Peyer's patch (tissue), 4 donors: ENCODE data around the gene SLC4A7. TPM values are rescaled to one million over a fixed set of nuclear protein-coding genes. Genes with fewer than 3 reads are reported as not detected.
"Not testable (repeated sequence)": the region's sequence is repeated elsewhere in the genome, so short reads cannot be mapped to it uniquely, and the experiment has no call there.

Experiments used
- DNase-seq, 3 donors: peaks; one replicate each; pipeline ENCODE4 v3.0.0-alpha.2; 2017 to 2019
- H3K27ac ChIP-seq, 4 donors: fragments of 200-600 bp; sonication (generic); one replicate each; pipeline ENCODE4 v1.5.1; 2016 to 2019
- H3K27me3 ChIP-seq, 2 donors: fragments of 200-600 bp; sonication (generic); one replicate each; pipeline ENCODE4 v1.5.1; 2019
- H3K36me3 ChIP-seq, 3 donors: fragments of 200-600 bp; sonication (generic); one replicate each; pipeline ENCODE4 v1.5.1; 2016 to 2019
- H3K4me1 ChIP-seq, 4 donors: fragments of 200-600 bp; sonication (generic); one replicate each; pipeline ENCODE4 v1.5.1; 2016 to 2019
- H3K4me3 ChIP-seq, 4 donors: fragments of 200-600 bp; sonication (generic); 1 replicate in 3 of 4; 2 replicates in 1 of 4; pipeline ENCODE4 v1.5.1; 2016 to 2019; ENCODE audit warnings: mild to moderate bottlenecking in 1 of 4
- H3K9me3 ChIP-seq, 4 donors: fragments of 200-600 bp; sonication (generic); one replicate each; pipeline ENCODE4 v1.5.1; 2016 to 2019; ENCODE audit warnings: mild to moderate bottlenecking in 1 of 4
- CTCF ChIP-seq, 6 experiments: fragments of 450-650 bp in 4 of 6; fragments of 200-600 bp in 2 of 6; sonication (generic) in 1 of 6; IDR thresholded peaks; one replicate each; pipeline ENCODE4 v1.5.1; 2017 to 2019; ENCODE audit warnings: antibody characterized with exemption in 6 of 6, mild to moderate bottlenecking in 3 of 6, moderate library complexity in 1 of 6
- POLR2A ChIP-seq, 2 donors: fragments of 450-650 bp; IDR thresholded peaks; one replicate each; pipeline ENCODE4 v1.5.1; 2017; ENCODE audit warnings: antibody characterized with exemption in 2 of 2, mild to moderate bottlenecking in 2 of 2, moderate library complexity in 2 of 2
- total RNA-seq, 4 donors: library from RNA; depleted of rRNA; stranded (reverse); fragments of >200 nt; gene quantifications; one replicate each; pipeline ENCODE4 v1.1.0, GENCODE V29; 2016

Gene SLC4A7
- total RNA-seq, 4 donors from 2014 or later = 92.4 to 201 (median 152) TPM

- TF ChIP-seq CTCF (IDR thresholded peaks at IDR 0.05) (no peak), POLR2A (IDR thresholded peaks at IDR 0.05) (no peak)
- no peak overlapping the region for H3K4me3 ChIP-seq
- H3K9me3 ChIP-seq = no peaks in the 10 kb centered on the region
- no peak overlapping the region for H3K27ac ChIP-seq
- DNase-seq = no peak
- no peaks in the 10 kb centered on the region for H3K27me3 ChIP-seq
- no peaks in the 10 kb centered on the region for H3K4me1 ChIP-seq
- no peaks in the 10 kb centered on the region for H3K36me3 ChIP-seq
Observed at GRCh38 chr3:27340534-27340933, 143.7 kb downstream of the SLC4A7 start.

GRCh38 chr3:27335571-27335970, 148.6 kb downstream of the SLC4A7 start:
- Histone ChIP-seq H3K27ac (no peak overlapping the region), H3K9me3 (no peaks in the 10 kb centered on the region), H3K36me3 (no peaks in the 10 kb centered on the region), H3K4me3 (no peak overlapping the region), H3K4me1 (no peaks in the 10 kb centered on the region), H3K27me3 (no peaks in the 10 kb centered on the region)
- DNase-seq = no peak
- TF ChIP-seq CTCF (IDR thresholded peaks at IDR 0.05) = no peak
- TF ChIP-seq POLR2A (IDR thresholded peaks at IDR 0.05) = no peak

GRCh38 chr3:27333843-27334242, 150.3 kb downstream of the SLC4A7 start:
- no peaks in the 10 kb centered on the region for H3K9me3 ChIP-seq
- H3K27me3 ChIP-seq = no peaks in the 10 kb centered on the region
- no peak overlapping the region for H3K4me3 ChIP-seq
- H3K4me1 ChIP-seq = no peaks in the 10 kb centered on the region
- H3K36me3 ChIP-seq = no peaks in the 10 kb centered on the region
- TF ChIP-seq CTCF (IDR thresholded peaks at IDR 0.05) (no peak), POLR2A (IDR thresholded peaks at IDR 0.05) (no peak)
- DNase-seq = no peak
- no peak overlapping the region for H3K27ac ChIP-seq

- not testable (repeated sequence) for H3K4me1 ChIP-seq, H3K9me3 ChIP-seq, H3K27me3 ChIP-seq, H3K4me3 ChIP-seq, H3K36me3 ChIP-seq, H3K27ac ChIP-seq, DNase-seq
Observed at GRCh38 chr3:27328982-27329762, 155.0 kb downstream of the SLC4A7 start.

GRCh38 chr3:27326629-27327545, 157.3 kb downstream of the SLC4A7 start:
- no peak for DNase-seq
- H3K9me3 ChIP-seq = no peaks in the 10 kb centered on the region
- TF ChIP-seq CTCF (IDR thresholded peaks at IDR 0.05) (no peak), POLR2A (IDR thresholded peaks at IDR 0.05) (no peak)
- H3K4me1 ChIP-seq = peaks cover 0 to 7% (median 0%) of the 10 kb centered on the region in 4 donors
- no peaks in the 10 kb centered on the region for H3K27me3 ChIP-seq
- H3K4me3 ChIP-seq = no peak overlapping the region
- H3K27ac ChIP-seq = peak overlapping the region in 2 of 4 donors; percentile 12 to 24
- H3K36me3 ChIP-seq = no peaks in the 10 kb centered on the region

GRCh38 chr3:27326202-27326601, 158.0 kb downstream of the SLC4A7 start:
- no peak for TF ChIP-seq POLR2A (IDR thresholded peaks at IDR 0.05)
- no peak for TF ChIP-seq CTCF (IDR thresholded peaks at IDR 0.05)
- Histone ChIP-seq H3K36me3 (no peaks in the 10 kb centered on the region), H3K4me3 (no peak overlapping the region), H3K9me3 (no peaks in the 10 kb centered on the region), H3K27me3 (no peaks in the 10 kb centered on the region), H3K4me1 (peaks cover 0 to 7% (median 0%) of the 10 kb centered on the region in 4 donors), H3K27ac (peak overlapping the region in 2 of 4 donors; percentile 16 to 46)
- no peak for DNase-seq
